ENCODE measurements around the gene PCDHGA11.
"Not testable (repeated sequence)": the region's sequence is repeated elsewhere in the genome, so short reads cannot be mapped to it uniquely, and the experiment has no call there.

Gene PCDHGA11

DNA sequence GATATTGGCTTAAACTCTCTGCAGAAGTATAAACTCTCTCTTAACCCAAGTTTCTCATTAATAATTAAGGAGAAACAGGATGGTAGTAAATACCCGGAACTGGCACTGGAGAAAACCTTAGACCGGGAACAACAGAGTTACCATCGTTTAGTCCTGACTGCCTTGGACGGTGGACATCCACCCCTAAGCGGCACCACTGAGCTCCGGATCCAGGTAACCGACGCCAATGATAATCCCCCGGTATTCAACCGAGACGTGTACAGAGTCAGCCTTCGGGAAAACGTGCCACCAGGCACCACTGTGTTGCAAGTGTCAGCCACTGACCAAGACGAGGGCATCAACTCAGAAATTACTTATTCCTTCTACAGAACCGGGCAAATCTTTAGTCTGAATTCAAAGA lies 22.2 kb upstream of the PCDHGA11 start:
- DNase-seq (ENCODE audit: low read depth, low spot score), result no peak

DNA sequence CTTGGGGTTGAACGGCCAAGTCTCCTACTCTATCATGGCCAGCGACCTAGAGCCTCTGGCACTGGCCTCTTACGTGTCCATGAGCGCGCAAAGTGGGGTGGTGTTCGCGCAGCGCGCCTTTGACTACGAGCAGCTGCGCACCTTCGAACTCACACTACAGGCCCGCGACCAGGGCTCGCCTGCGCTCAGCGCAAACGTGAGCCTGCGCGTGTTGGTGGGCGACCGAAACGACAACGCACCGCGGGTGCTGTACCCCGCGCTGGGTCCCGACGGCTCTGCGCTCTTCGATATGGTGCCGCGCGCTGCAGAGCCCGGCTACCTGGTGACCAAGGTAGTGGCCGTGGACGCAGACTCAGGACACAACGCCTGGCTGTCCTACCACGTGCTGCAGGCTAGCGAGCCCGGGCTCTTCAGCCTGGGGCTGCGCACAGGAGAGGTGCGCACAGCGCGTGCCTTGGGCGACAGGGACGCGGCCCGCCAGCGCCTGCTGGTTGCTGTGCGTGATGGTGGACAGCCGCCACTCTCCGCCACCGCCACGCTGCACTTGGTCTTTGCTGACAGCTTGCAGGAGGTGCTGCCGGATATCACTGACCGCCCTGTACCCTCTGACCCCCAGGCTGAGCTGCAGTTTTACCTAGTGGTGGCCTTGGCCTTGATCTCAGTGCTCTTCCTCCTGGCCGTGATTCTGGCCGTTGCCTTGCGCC lies 21.1 kb upstream of the PCDHGA11 start:
- no peak for DNase-seq (ENCODE audit: low read depth, low spot score)

DNA sequence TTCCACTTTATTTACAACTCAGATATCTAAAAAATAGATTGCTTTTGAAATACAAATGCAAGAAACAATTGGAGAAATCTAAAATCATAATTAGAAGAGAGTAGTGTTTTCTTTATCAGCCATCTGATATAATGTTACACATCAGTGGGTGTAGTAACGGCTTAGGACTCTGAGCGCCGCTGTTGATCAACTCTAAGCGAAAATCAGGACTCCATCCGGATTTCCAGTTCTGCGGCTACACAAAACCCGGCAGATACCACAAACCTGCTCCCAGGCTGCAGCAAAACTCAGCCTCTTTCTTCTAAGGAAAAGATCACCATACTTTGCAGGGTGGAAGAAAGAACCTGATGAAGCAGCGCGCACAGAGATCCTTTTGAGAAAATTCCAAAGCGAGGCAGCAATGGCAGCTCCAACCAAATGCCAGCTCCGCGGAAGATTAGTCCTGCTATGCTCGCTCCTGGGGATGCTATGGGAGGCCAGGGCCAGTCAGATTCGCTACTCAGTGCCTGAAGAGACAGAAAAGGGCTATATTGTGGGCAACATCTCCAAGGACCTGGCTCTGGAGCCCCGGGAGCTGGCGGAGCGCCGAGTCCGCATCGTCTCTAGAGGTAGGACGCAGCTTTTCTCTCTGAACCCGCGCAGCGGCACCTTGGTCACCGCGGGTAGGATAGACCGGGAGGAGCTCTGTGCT lies 18.2 kb upstream of the PCDHGA11 start, which contains the start of gene PCDHGA9:
TSS of gene PCDHGA9 (plus strand) at position 226 of the 691 bp plus-strand sequence. CDS start at position 401, 175 bp downstream.
- DNase-seq (ENCODE audit: low read depth, low spot score), result no peak

- DNase-seq (ENCODE audit: low read depth, low spot score), result no peak
Observed at GRCh38 chr5:141403387-141403786, 17.5 kb upstream of the PCDHGA11 start.

- not testable (repeated sequence) for DNase-seq (ENCODE audit: low read depth, low spot score)
Observed at GRCh38 chr5:141407790-141408505, 12.9 kb upstream of the PCDHGA11 start, which contains the start of gene PCDHGB6. PCDHGB6 (plus strand) TSS chr5:141408021; CDS start chr5:141408203, 182 bp downstream.

DNA sequence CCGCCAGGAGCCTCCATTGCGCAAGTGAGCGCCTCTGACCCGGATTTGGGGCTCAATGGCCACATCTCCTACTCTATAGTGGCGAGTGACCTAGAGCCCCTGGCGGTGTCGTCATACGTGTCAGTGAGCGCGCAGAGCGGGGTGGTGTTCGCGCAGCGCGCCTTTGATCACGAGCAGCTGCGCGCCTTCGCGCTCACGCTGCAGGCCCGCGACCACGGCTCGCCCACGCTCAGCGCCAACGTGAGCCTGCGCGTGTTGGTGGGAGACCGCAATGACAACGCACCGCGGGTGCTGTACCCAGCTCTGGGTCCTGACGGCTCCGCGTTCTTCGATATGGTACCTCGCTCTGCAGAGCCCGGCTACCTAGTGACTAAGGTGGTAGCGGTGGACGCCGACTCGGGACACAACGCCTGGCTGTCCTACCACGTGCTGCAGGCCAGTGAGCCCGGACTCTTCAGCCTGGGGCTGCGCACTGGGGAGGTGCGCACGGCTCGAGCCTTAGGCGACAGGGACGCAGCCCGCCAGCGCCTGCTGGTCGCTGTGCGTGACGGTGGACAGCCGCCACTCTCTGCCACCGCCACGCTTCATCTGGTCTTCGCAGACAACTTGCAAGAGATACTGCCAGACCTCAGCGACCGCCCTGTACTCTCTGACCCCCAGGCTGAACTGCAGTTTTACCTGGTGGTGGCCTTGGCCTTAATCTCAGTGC lies 11.1 kb upstream of the PCDHGA11 start:
- no peak for DNase-seq (ENCODE audit: low read depth, low spot score)

DNA sequence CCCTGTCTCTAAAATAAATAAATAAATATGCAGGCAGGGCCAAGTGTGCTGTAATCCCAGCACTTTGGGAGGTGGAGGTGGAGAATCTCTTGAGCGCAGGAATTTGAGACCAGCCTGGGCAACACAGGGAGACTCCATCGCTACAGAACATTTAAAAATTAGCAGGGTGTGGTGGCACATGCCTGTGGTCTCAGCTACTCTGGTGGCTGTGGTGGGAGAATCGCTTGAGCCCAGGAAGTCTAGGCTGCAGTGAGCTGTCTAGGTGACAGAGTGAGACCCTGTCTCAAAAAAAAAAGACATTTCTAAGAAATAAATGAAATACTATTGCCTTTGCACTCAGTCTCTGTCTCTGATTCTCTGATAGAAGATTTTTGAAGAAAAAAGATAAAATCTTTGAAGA lies 9.3 kb upstream of the PCDHGA11 start:
- no peak for DNase-seq (ENCODE audit: low read depth, low spot score)

- DNase-seq (ENCODE audit: low read depth, low spot score), result no peak
Observed at GRCh38 chr5:141412854-141413539, 7.9 kb upstream of the PCDHGA11 start, which contains the start of gene PCDHGA10. PCDHGA10 (plus strand) TSS chr5:141412987; CDS start chr5:141413176, 189 bp downstream.

- DNase-seq (ENCODE audit: low read depth, low spot score), result no peak
Observed at GRCh38 chr5:141413540-141414069, 7.2 kb upstream of the PCDHGA11 start.

GRCh38 chr5:141414548-141415274 lies 6.1 kb upstream of the PCDHGA11 start:
- DNase-seq (ENCODE audit: low read depth, low spot score), result not testable (repeated sequence)

DNA sequence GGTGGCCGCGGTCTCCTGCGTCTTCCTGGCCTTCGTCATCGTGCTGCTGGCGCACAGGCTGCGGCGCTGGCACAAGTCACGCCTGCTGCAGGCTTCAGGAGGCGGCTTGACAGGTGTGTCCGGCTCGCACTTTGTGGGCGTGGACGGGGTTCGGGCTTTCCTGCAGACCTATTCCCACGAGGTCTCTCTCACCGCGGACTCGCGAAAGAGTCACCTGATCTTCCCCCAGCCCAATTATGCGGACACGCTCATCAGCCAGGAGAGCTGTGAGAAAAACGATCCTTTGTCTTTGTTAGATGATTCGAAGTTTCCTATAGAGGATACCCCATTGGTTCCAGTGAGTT lies 5.6 kb upstream of the PCDHGA11 start:
- not testable (repeated sequence) for DNase-seq (ENCODE audit: low read depth, low spot score)

DNA sequence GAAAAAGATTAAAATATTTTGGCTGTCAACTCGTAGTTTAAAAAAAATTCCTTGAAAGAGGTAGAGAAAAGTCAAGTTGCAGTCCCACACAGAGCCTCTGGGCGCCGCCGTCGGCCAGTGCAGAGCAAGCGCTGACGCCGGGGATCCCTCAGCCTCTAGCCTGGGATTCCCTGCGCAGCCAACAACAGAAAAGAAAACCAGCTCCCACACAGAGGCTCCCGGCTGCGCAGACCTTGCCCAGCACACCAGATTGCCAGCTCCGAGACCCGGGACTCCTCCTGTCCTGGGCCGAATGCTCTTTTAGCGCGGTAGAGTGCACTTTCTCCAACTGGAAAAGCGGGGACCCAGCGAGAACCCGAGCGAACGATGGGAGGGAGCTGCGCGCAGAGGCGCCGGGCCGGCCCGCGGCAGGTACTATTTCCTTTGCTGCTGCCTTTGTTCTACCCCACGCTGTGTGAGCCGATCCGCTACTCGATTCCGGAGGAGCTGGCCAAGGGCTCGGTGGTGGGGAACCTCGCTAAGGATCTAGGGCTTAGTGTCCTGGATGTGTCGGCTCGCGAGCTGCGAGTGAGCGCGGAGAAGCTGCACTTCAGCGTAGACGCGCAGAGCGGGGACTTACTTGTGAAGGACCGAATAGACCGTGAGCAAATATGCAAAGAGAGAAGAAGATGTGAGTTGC lies 3.2 kb upstream of the PCDHGA11 start, which contains the start of gene PCDHGB7:
TSS of gene PCDHGB7 (plus strand) at position 184 of the 679 bp plus-strand sequence. CDS start at position 367, 183 bp downstream.
- not testable (repeated sequence) for DNase-seq (ENCODE audit: low read depth, low spot score)

GRCh38 chr5:141419074-141419880 lies 1.6 kb upstream of the PCDHGA11 start:
- DNase-seq (ENCODE audit: low read depth, low spot score), result no peak

DNA sequence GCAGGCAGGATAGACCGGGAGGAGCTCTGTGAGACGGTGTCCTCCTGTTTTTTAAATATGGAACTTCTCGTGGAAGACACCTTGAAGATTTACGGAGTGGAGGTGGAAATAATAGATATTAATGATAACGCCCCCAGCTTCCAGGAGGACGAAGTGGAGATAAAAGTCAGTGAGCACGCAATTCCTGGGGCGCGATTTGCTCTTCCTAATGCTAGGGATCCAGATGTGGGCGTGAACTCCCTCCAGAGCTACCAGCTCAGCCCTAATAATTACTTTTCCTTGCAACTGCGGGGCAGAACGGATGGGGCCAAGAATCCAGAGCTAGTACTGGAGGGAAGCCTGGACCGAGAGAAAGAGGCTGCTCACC lies 621 bp downstream of the PCDHGA11 start:
- no peak for DNase-seq (ENCODE audit: low read depth, low spot score)

DNA sequence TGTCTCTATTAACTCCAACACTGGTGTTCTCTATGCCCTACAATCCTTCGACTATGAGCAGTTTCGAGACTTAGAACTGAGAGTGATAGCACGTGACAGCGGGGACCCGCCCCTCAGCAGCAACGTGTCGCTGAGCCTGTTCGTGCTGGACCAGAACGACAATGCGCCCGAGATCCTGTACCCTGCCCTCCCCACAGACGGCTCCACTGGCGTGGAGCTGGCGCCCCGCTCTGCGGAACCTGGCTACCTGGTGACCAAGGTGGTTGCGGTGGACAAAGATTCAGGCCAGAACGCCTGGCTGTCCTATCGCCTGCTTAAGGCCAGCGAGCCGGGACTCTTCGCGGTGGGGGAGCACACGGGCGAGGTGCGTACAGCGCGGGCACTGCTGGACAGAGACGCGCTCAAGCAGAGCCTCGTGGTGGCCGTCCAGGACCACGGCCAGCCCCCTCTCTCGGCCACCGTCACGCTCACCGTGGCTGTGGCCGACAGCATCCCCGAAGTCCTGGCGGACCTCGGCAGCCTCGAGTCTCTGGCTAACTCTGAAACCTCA lies 2.0 kb downstream of the PCDHGA11 start:
- DNase-seq (ENCODE audit: low read depth, low spot score), result no peak

- no peak for DNase-seq (ENCODE audit: low read depth, low spot score)
Observed at GRCh38 chr5:141427783-141428426, 7.1 kb downstream of the PCDHGA11 start.

GRCh38 chr5:141430332-141431113 lies 9.7 kb downstream of the PCDHGA11 start, which contains the start of gene PCDHGA12:
PCDHGA12 (plus strand) TSS chr5:141430507; CDS start chr5:141430760, 253 bp downstream.
- no peak for DNase-seq (ENCODE audit: low read depth, low spot score)

Data from smooth muscle cell of the brain vasculature (primary cell).